Chondrocyte (in vitro differentiated cells): Measurements from ENCODE around the gene CARS2. TPM values are rescaled to one million over a fixed set of nuclear protein-coding genes. Genes with fewer than 3 reads are reported as not detected.
"Not testable (repeated sequence)": the region's sequence is repeated elsewhere in the genome, so short reads cannot be mapped to it uniquely, and the experiment has no call there.

Experiments
- DNase-seq: peaks from one replicate; pipeline ENCODE4 v3.0.0; 2021; ENCODE audit warnings: mixed read lengths, low spot score
- H3K27ac Mint-ChIP-seq: one replicate; pipeline ENCODE4 v1.8.0; 2021; ENCODE audit warnings: mild to moderate bottlenecking, moderate library complexity, mixed read lengths; ENCODE audit not compliant: unreplicated experiment
- H3K27me3 Mint-ChIP-seq: 2 replicates; pipeline ENCODE4 v1.8.0; 2021; ENCODE audit warnings: low read depth, mixed read lengths
- H3K36me3 Mint-ChIP-seq: 2 replicates; pipeline ENCODE4 v1.8.0; 2021; ENCODE audit warnings: low read depth, mixed read lengths
- H3K4me1 Mint-ChIP-seq: 2 replicates; pipeline ENCODE4 v1.8.0; 2021; ENCODE audit warnings: low read depth, mild to moderate bottlenecking, mixed read lengths
- H3K4me3 Mint-ChIP-seq: one replicate; pipeline ENCODE4 v1.8.0; 2021; ENCODE audit warnings: mild to moderate bottlenecking, moderate library complexity, mixed read lengths; ENCODE audit not compliant: unreplicated experiment
- H3K9me3 Mint-ChIP-seq: 2 replicates; pipeline ENCODE4 v1.8.0; 2021; ENCODE audit warnings: low read depth, mixed read lengths
- total RNA-seq: library from RNA; stranded (reverse); gene quantifications from 3 replicates; pipeline ENCODE4 v1.2.1, GENCODE V29; 2021
- TF ChIP-seq, protein P1 (sequence below): fragments of 200-600 bp; sonication (generic); IDR thresholded peaks from 2 replicates; pipeline ENCODE4 v1.5.0; 2021; ENCODE audit warnings: antibody characterized with exemption, mild to moderate bottlenecking, moderate library complexity

Gene CARS2
- total RNA-seq, 1 donor from 2014 or later: 60.2 TPM

DNA sequence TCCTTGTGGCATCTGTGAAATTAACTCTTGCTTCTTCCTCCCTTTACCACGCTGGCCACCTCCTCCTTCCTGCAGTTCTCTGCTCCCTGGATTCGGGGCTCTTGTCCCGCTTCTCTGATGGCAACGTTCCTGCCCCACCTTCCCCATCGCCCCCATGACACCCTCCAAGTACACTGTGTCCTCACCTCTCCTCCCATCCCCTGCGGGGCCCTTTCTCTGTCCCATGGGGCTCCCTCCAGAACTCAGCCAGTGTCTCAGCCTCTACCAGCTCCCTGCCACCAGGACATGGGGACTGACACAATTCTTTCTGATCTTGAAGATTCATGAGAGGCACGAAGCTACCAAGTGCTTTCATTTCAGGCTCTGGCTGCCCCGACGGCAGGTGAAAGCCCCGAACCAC is 9.1 kb downstream of the CARS2 start:
- no peaks in the 10 kb centered on the region for H3K9me3 Mint-ChIP-seq
- no peaks in the 10 kb centered on the region for H3K4me1 Mint-ChIP-seq
- TF ChIP-seq, protein P1, sequence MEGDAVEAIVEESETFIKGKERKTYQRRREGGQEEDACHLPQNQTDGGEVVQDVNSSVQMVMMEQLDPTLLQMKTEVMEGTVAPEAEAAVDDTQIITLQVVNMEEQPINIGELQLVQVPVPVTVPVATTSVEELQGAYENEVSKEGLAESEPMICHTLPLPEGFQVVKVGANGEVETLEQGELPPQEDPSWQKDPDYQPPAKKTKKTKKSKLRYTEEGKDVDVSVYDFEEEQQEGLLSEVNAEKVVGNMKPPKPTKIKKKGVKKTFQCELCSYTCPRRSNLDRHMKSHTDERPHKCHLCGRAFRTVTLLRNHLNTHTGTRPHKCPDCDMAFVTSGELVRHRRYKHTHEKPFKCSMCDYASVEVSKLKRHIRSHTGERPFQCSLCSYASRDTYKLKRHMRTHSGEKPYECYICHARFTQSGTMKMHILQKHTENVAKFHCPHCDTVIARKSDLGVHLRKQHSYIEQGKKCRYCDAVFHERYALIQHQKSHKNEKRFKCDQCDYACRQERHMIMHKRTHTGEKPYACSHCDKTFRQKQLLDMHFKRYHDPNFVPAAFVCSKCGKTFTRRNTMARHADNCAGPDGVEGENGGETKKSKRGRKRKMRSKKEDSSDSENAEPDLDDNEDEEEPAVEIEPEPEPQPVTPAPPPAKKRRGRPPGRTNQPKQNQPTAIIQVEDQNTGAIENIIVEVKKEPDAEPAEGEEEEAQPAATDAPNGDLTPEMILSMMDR: no peak
- H3K27me3 Mint-ChIP-seq: no peaks in the 10 kb centered on the region
- H3K27ac Mint-ChIP-seq: no peak overlapping the region
- no peak overlapping the region for H3K4me3 Mint-ChIP-seq
- DNase-seq: no peak
- peaks cover 20% of the 10 kb centered on the region for H3K36me3 Mint-ChIP-seq

DNA sequence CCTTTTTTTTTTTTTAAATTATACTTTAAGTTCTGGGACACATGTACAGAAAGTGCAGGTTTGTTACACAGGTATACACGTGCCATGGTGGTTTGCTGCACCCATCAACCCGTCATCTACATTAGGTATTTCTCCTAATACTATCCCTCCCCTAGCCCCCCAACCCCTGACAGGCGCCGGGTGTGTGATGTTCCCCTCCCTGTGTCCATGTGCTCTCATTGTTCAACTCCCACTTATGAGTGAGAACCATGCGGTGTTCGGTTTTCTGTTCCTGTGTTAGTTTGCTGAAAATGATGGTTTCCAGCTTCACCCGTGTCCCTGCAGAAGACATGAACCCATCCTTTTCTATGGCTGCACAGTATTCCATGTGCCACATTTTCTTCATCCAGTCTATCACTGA is 10.1 kb downstream of the CARS2 start:
- not testable (repeated sequence) for H3K27ac Mint-ChIP-seq, H3K9me3 Mint-ChIP-seq, H3K4me1 Mint-ChIP-seq, DNase-seq, H3K27me3 Mint-ChIP-seq, H3K4me3 Mint-ChIP-seq
- peaks cover 17% of the 10 kb centered on the region for H3K36me3 Mint-ChIP-seq

DNA sequence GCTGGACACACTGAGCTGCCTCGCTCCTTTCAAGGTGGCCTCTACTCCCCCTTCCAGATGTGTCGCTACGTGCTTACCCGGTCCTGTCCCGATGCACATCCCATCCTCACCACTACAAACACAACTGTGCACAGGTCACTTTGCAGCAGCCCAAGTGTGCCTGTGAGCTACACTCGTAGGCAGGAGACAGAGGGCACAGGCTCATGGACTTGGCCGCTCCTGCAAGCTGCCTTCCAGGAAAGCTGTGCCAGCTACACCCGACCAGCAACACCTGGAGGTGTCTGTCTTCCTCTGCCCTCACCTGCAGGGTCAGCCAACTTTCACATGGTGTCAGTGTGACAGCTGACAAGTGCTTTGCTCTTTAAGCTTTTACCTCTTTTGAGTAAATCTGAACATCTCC is 15.4 kb downstream of the CARS2 start:
- TF ChIP-seq, protein P1: no peak
- H3K27me3 Mint-ChIP-seq: no peaks in the 10 kb centered on the region
- no peaks in the 10 kb centered on the region for H3K9me3 Mint-ChIP-seq
- no peak overlapping the region for H3K4me3 Mint-ChIP-seq
- peaks cover 3% of the 10 kb centered on the region for H3K36me3 Mint-ChIP-seq
- H3K27ac Mint-ChIP-seq: no peak overlapping the region
- H3K4me1 Mint-ChIP-seq: peaks cover 3% of the 10 kb centered on the region
- no peak for DNase-seq

DNA sequence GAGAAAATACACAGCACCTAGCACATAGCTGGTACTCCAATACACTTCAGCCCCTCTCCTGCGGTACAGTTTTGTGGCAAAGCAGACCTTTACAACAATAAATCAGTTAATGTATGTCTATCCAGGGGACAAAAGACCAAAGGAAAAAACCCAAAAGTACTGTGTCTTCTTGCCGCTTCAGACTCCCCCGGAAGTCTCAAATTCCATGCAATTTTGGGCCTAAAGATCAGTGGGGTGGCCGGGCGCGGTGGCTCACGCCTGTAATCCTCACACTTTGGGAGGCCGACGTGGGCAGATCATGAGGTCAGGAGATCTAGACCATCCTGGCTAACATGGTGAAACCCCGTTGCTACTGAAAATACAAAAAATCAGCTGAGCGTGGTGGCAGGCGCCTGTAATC is 16.2 kb downstream of the CARS2 start:
- TF ChIP-seq, protein P1: no peak
- DNase-seq: no peak
- Mint-ChIP-seq H3K9me3 (no peaks in the 10 kb centered on the region), H3K27ac (no peak overlapping the region), H3K4me1 (peaks cover 3% of the 10 kb centered on the region), H3K36me3 (peaks cover 8% of the 10 kb centered on the region), H3K4me3 (no peak overlapping the region), H3K27me3 (no peaks in the 10 kb centered on the region)

DNA sequence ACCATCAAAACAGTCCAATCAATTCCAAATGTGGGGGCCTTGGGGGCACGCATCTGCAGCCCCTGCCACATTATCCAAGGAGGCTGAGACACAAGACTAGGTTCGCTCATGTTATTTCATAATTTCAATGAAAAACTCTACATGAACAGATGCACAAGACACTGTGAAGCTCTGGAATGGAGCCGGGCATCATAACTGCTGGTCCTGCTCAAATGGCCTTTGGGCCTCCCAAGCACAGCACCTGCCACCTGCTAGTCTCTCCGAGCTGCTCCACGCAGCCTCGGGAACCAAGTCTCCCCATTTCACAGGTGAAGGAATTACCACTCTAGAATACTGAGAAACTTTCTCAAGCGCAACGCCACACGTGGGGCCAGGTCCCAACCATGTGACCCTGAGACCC is 16.9 kb downstream of the CARS2 start:
- TF ChIP-seq, protein P1: no peak
- no peaks in the 10 kb centered on the region for H3K9me3 Mint-ChIP-seq
- no peak overlapping the region for H3K4me3 Mint-ChIP-seq
- peaks cover 8% of the 10 kb centered on the region for H3K36me3 Mint-ChIP-seq
- H3K4me1 Mint-ChIP-seq: peaks cover 3% of the 10 kb centered on the region
- DNase-seq: no peak
- H3K27me3 Mint-ChIP-seq: no peaks in the 10 kb centered on the region
- no peak overlapping the region for H3K27ac Mint-ChIP-seq

DNA sequence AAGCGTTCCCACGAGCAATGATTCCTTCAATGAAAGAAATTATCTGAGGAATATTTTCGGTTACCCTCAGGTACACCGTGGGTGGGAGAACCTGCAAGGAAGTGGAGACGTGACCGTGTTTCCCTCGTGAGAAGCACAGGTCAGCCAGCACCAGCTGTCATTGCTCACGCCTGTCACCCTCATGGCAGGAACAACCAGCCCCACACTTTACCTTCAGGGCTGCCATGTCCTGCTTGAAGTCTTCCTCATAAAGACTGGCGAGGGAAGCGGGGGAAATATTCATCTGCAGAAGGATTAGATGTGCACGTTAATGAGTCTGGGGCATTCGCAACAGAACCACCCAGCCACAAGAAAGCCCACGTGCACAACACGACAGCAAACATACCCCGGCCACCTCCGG is 18.2 kb downstream of the CARS2 start:
- peaks cover 10% of the 10 kb centered on the region for H3K36me3 Mint-ChIP-seq
- no peaks in the 10 kb centered on the region for H3K27me3 Mint-ChIP-seq
- H3K4me1 Mint-ChIP-seq: peaks cover 3% of the 10 kb centered on the region
- no peak overlapping the region for H3K4me3 Mint-ChIP-seq
- no peaks in the 10 kb centered on the region for H3K9me3 Mint-ChIP-seq
- H3K27ac Mint-ChIP-seq: no peak overlapping the region
- no peak for DNase-seq
- TF ChIP-seq, protein P1: no peak
